ENCODE results near the gene NUP43.
"Not testable (repeated sequence)": the region's sequence is repeated elsewhere in the genome, so short reads cannot be mapped to it uniquely, and the experiment has no call there.

Gene NUP43

DNA sequence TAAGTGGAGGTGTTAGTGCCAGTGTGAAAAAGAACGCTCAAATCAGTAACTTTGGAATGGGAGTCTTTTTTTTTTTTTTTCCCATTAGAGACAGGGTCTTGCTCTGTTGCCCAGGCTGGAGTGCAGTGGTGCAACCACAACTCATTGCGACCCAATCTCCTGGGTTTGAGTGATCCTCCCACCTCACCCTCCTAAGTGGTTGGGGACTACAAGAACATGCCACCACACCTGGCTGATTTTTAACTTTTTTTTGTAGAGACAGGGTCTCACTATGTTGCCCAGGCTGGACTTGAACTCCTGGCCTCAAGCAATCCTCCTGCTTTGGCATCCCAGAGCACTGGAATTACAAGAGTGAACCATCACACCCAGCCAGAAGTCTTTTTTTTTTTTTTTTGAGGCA lies 48.2 kb downstream of the NUP43 start:
- in situ Hi-C loops (cut with MboI; ENCODE audit: low pct_unique_long_range_greater_than_20kb, low sequenced_read_pairs, unreplicated experiment) = no loop called here
- DNase-seq (ENCODE audit: low spot score) = no peak
- TF ChIP-seq, protein P1, sequence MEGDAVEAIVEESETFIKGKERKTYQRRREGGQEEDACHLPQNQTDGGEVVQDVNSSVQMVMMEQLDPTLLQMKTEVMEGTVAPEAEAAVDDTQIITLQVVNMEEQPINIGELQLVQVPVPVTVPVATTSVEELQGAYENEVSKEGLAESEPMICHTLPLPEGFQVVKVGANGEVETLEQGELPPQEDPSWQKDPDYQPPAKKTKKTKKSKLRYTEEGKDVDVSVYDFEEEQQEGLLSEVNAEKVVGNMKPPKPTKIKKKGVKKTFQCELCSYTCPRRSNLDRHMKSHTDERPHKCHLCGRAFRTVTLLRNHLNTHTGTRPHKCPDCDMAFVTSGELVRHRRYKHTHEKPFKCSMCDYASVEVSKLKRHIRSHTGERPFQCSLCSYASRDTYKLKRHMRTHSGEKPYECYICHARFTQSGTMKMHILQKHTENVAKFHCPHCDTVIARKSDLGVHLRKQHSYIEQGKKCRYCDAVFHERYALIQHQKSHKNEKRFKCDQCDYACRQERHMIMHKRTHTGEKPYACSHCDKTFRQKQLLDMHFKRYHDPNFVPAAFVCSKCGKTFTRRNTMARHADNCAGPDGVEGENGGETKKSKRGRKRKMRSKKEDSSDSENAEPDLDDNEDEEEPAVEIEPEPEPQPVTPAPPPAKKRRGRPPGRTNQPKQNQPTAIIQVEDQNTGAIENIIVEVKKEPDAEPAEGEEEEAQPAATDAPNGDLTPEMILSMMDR (IDR thresholded peaks at IDR 0.05; ENCODE audit: extremely low read depth, insufficient read depth, missing control alignments) = no peak

DNA sequence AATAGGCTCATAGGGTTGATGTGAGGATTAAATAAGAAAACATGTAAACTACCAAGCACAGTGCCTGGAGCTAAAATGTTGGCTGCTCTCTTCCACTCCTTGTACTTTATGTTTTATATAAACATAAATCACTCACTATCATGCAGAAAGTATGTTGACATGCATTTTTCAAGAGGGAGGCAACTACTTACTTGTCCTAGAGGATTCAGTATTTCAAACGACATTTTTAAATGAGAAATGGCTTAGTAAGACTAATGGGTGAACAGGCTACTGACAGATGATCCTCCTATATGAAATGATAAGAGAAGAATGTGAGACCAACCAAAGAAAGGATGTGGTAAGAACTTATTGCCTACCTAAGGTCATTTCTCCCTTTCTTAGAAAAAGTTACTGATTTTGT lies 49.4 kb downstream of the NUP43 start:
- in situ Hi-C loops (cut with MboI; ENCODE audit: low pct_unique_long_range_greater_than_20kb, low sequenced_read_pairs, unreplicated experiment) = no loop called here
- TF ChIP-seq, protein P1 (IDR thresholded peaks at IDR 0.05; ENCODE audit: extremely low read depth, insufficient read depth, missing control alignments) = no peak
- DNase-seq (ENCODE audit: low spot score) = no peak

- in situ Hi-C loops (cut with MboI; ENCODE audit: low pct_unique_long_range_greater_than_20kb, low sequenced_read_pairs, unreplicated experiment) = no loop called here
- TF ChIP-seq, protein P1 (IDR thresholded peaks at IDR 0.05; ENCODE audit: extremely low read depth, insufficient read depth, missing control alignments) = no peak
- no peak for DNase-seq (ENCODE audit: low spot score)
Measured at GRCh38 chr6:149694921-149695320, 51.4 kb downstream of the NUP43 start.

DNA sequence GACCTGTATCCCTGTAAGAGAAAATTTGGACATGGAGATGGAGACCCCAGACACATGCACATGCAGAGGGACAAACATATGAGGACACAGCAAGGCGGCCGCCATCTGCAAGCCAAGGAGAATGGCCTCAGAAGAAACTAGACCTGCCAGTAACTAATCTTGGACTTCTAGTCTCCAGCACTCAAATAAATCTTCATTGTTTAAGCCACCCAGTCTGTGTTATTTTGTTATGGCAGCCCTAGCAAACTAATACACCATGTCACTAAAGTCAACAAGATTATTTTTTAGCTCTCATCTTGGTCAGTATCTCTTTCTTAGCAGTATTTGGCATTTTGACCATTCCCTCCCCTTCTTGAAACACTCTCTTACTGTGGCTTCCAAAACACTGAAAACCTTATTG lies 55.1 kb downstream of the NUP43 start:
- TF ChIP-seq, protein P1 (IDR thresholded peaks at IDR 0.05; ENCODE audit: extremely low read depth, insufficient read depth, missing control alignments) = no peak
- in situ Hi-C loops (cut with MboI; ENCODE audit: low pct_unique_long_range_greater_than_20kb, low sequenced_read_pairs, unreplicated experiment) = no loop called here
- no peak for DNase-seq (ENCODE audit: low spot score)

DNA sequence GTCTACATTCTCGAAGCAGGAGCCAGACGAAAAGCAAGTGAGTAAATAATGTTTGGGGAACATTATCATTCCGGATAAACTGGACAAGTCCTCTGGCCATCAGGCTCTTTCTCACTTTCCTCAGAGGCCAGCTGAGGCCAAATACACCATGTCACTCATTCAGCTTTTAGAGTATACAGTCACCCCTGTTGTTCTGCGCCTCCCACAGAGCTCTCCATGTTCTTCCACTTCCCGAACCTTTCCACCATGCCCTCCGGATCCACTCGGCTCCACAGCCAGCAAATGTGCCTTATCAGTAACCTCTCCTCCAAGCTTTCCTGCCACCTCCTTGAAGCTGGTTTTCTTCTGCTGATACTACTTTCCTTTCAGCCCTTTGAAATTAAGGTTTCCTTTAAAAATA lies 60.1 kb downstream of the NUP43 start:
- in situ Hi-C loops (cut with MboI; ENCODE audit: low pct_unique_long_range_greater_than_20kb, low sequenced_read_pairs, unreplicated experiment) = no loop called here
- DNase-seq (ENCODE audit: low spot score) = no peak

DNA sequence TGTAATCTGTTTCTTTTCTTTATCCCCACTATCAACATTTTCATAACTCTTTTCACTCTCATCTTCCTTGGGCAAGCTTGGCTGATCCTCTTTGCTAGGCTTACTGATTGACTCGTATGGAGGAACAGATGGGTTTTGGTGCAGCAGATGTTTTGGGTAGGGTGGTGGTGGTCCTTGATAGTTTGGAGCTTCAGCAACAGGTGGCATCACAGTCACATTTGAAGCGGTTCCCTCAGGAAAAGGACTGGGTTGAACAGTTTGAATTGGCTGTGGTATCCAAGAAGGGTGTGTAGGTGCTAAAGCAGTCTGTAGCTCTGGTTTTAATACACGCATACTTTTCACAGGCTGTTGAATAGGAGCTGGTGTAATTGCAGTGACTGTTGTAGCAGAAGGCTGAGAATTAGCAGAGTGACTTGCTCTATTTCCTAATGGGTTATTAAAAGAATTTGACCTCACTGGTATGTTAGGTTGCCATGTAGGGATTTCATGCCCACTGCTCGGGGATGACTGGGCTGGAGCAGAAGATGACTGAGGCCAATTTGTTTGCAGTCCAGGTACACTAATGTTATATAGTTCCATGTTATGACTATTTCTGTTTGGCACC lies 63.0 kb downstream of the NUP43 start:
- TF ChIP-seq, protein P1 (IDR thresholded peaks at IDR 0.05; ENCODE audit: extremely low read depth, insufficient read depth, missing control alignments) = no peak
- DNase-seq (ENCODE audit: low spot score) = no peak
- in situ Hi-C loops (cut with MboI; ENCODE audit: low pct_unique_long_range_greater_than_20kb, low sequenced_read_pairs, unreplicated experiment) = no loop called here

More for the DNA sequence above, 60.1 kb downstream of the NUP43 start:
- TF ChIP-seq, protein P1 (IDR thresholded peaks at IDR 0.05; ENCODE audit: extremely low read depth, insufficient read depth, missing control alignments) = no peak

DNA sequence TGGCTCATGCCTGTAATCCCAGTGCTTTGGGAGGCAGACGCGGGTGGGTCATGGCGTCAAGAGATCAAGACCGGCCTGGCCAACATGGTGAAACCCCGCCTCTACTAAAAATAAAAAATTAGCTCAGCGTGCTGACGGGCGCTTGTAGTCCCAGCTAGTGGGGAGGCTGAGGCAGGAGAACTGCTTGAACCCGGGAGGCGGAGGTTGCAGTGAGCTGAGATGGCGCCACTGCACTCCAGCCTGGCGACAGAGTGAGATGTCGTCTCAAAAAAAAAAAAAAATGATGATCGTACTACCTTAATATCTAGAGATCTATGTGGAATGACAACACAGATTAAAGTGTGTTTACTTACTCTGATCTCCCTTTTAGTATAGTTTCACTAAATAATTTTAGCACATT lies 64.5 kb downstream of the NUP43 start:
- in situ Hi-C loops (cut with MboI; ENCODE audit: low pct_unique_long_range_greater_than_20kb, low sequenced_read_pairs, unreplicated experiment); DNase-seq (ENCODE audit: low spot score): not testable (repeated sequence)

Data from GM13977 (cell line).